Pulmonary artery endothelial cell (primary cell): Measurements from ENCODE around the gene BHLHE40. TPM values are rescaled to one million over a fixed set of nuclear protein-coding genes. Genes with fewer than 3 reads are reported as not detected.

ENCODE experiments used
- DNase-seq: peaks from one replicate; pipeline ENCODE4 v3.0.0-alpha.2; 2011; ENCODE audit warnings: low read depth, low spot score
- total RNA-seq: library from RNA; depleted of rRNA; stranded (reverse); fragments of >200 nt; gene quantifications from 2 replicates; pipeline ENCODE4 v1.2.3, GENCODE V29; 2014

BHLHE40 gene
- total RNA-seq, 1 donor from 2014 or later = 12.0 TPM

GRCh38 chr3:5001135-5001534 is 21.9 kb downstream of the BHLHE40 start:
- DNase-seq = no peak

DNA sequence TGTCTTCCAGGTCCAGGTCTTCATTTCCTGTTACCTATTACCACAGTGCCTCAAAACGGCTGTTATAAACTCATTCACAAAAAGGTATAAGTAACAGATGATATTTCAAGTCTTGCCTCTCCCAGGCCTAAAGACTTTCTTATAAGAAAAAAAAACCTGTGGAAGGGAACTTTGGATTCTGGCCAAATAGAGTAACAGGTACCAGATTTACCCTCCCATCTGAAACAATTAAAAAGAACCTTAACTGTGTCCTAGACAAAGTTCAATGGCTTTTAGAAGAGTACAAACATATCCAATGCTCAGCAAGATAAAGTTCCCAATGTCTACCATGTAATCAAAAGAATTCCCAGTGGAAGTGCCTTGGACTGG is 22.6 kb downstream of the BHLHE40 start:
- DNase-seq = no peak

- DNase-seq = no peak
These were observed 23.1 kb downstream of the BHLHE40 start for GRCh38 chr3:5002174-5002870.

DNA sequence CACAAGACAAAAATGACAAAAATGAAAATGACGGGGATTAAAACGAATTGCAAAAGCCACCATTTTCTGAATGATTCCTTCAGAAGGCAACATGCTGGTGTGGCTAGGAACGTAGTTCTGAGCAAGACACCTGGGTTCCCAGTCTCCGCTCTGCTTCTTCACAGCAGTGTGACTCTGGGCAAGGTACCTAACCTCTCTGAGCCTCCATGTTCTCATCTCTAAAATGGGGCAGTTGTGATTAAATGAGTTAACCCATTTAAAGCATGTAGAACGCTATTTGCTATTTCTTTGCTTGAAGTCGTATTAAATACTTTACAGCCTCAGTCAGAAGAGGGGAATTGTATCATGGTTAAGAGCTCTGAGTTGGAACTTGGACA is 23.6 kb downstream of the BHLHE40 start:
- DNase-seq = no peak

DNA sequence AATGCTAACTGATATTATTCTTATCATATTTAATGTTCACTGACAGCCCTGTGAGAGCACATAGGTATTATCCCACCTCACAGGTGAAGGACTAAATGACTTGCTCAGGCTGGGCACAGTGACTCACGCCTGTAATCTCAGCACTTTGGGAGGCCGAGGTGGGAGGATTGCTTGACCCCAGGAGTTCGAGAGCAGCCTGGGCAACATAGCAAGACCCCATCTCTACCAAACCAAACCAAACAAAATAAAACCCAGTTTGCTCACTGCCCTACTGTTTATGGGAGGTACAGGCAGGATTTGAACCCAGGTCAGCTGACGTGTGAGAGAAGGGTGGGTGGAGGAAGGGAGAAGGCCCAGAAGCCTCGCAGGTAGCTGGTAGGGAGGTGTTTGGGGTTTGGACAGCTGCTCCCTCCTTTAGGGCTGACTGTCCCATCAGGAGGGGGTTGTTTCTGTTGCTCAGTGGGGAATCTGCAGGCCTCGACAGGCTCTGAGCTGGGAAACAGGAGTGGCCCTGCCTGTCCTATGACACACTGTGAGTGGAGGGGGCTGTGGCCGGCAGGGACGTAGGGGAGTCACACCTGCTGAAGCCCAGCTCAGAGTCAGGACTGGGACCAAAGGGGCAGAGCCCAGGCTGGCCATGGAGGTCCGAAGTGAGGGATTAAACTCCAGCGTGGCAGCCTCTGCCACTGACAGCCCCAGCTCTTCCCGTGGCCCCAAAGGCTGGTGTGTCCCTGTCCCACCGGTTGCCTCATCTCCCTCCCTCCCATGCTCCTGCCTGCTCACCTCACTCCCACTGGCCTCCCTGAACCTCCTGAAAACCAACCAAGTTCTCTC is 25.3 kb downstream of the BHLHE40 start:
- no peak for DNase-seq

GRCh38 chr3:5005367-5005766 is 26.1 kb downstream of the BHLHE40 start:
- DNase-seq = no peak

GRCh38 chr3:5006755-5007202 is 27.5 kb downstream of the BHLHE40 start:
- DNase-seq = no peak

DNA sequence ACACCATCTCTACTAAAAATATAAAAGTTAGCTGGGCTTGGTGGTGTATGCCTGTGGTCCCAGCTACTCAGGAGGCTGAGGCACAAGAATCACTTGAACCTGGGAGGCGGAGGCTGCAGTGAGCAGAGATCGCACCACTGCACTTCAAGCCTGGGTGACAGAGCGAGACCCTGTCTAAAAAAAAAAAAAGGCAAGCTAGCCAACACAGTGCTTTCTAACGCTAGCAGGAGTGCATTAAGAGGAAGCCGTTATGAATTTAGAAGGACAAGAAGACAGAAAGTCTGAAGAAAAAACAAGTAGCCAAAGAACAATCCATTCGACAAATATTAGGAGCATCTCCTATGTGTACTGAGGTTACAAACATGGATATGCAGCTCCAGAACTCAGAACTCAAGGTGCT is 28.6 kb downstream of the BHLHE40 start:
- no peak for DNase-seq

DNA sequence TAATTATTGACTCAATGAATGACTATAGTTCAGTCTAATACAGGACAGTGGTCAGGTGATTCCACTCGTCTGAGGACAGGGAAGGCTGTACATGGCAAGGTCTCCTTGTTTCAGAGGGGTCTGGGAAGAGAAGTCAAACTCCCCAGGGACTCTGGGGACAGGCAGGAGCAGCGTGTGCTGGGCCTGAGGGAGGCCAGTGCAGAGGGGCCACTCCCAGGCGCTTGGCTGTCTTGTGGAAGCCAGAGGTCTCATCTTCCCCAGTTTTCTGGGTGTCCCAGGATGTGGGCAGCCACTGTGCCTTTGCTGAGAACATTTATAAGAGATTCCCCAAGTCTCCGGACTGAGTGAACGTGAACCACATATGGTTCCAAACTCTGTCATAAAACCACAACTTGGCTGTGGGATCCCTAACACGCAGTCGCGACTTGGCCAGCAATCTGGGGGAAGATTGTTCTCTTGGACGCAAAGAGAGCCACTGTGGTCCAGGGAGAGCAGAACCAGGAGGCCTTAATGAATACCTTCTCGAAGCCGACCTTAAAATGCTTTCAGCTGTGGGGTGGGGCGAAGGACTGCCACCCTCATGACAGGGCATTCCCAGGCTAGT is 30.4 kb downstream of the BHLHE40 start:
- DNase-seq = no peak

DNA sequence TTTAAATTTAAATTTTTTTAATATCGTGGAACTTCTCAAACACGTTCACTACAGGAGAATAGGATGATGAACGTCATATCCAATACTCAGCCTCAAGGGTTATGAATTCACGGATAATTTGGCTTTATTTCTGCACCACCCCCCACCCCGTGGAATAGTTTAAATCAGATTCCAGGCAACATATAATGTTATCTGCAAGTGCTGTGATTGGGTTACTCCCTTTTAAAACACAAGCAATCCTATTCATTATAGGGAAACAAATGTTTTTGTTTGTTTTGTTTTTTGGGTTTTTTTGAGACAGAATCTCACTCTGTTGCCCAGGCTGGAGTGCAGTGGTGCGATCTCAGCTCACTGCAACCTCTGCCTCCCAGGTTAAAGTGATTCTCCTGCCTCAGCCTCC is 30.9 kb downstream of the BHLHE40 start:
- DNase-seq = no peak

DNA sequence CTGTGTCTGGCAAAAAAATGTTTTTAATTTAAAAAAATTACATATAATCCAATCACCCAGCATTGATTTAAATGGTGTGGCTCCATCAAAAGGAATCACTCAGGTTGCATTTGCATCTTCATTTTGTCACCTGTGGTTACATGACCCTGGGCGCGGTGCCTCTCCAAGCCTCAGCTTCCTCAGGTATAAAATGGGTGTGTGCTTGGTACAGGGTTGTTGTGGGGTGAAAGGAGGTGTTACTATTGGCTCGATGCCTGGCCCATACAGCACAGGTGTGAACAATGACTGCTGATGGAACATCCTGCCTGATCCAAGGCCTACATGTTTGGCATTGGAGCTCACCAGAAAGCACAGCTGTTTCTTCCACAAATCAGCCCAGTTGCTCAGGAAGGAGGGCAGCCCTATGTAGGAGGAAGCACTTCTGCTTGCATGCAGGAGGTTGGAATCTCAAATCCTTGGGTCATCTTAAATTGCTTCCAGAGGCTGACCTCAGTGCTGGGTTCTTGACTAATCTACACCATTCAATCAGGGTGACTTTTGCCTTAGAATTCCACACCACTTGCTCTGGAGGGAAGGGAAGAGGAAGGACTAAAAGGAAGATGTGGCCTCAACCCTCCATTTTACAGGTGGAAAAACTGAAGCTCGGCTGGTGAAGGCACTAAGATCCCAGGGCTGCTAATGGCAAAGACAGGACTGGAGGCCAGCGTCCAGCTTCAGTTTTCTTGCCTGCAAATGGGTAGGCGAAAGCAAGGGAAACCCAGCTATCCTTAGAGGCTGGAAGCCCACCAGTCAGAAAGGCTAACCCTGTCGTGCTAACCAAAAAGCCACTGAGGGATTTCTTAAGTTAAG is 31.7 kb downstream of the BHLHE40 start:
- DNase-seq = no peak

GRCh38 chr3:5011555-5012256 is 32.5 kb downstream of the BHLHE40 start:
- DNase-seq = no peak

GRCh38 chr3:5012367-5012766 is 33.1 kb downstream of the BHLHE40 start:
- no peak for DNase-seq

DNA sequence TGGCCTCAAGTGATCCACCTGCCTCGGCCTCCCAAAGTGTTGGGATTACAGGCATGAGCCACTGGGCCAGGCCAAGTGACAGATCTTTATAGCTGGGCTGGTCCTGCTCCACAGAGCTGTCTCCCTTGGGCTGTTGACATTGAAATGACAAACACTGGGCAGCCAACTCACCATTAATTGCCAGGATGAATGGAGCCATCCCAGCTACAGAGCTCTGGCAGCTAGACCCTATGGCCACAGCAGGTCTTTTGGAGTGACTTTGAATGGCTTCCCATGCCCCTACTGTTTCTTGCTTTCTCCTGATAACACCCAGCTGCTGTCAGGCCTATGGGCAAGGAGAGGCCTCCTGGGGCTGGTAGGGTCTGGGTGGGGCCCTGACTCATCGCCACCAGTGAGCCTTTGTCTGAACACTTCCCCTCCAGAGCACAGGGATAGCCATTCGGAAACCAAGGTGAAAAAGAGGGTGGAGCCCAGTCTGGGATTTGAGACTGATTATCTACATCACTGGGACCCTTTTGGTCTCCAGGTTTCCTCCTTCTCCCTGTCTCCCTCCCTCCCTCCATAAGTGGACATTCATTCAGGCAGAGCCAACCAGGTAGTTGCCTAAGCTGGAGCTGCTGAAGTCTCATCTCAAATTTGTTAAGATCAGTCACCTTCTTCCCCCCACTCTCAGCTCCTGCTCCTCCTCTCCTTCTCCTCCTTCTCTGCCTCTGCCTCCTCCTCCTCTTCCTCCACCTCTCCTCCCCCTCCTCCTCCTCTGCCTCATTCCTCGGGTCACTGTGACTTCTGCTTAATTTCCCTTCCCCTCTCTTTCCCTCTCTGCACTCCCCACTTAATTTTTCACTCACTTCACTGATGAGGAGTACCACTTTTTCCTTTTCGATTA is 34.0 kb downstream of the BHLHE40 start:
- no peak for DNase-seq

DNA sequence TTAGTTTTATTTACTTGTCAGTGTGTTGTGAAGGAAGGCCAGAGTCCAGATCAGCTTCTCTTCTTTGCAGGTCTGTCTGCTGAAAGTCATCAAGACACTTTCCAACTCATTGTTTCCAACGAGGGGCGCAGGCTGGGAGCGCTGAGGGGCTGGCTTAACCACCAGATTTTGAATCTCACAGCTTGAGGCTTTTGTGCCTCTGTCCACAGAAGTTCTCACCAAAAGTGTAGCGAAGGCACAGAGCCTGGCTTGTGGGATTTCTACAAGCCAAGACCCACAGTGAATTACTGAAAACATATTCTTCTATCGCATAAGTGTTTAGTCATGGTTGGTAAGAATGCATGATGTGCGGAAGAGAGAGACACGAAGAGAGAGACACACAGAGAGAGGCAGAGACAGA is 35.2 kb downstream of the BHLHE40 start:
- DNase-seq = no peak

DNA sequence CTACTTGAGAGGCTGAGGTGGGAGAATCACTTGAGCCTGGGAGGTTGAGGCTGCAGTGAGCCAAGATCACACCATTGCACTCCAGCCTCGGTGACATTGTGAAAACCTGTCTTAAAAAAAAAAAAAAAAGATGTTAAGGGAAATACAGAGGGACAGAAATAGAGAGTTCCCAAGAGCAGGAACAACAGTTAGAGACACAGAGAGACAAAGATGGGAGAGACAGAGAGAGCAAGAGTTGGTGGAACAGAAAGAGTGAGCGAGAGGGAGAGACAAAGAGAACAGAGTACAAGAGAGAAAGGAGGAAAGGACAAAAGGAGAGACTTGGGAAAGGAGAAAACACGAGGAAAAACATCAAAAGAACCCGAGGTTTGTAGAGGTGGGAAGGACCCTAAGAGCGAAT is 35.8 kb downstream of the BHLHE40 start:
- no peak for DNase-seq

- peak; percentile 52 for DNase-seq
These were observed 37.2 kb downstream of the BHLHE40 start for GRCh38 chr3:5016211-5017161.

DNA sequence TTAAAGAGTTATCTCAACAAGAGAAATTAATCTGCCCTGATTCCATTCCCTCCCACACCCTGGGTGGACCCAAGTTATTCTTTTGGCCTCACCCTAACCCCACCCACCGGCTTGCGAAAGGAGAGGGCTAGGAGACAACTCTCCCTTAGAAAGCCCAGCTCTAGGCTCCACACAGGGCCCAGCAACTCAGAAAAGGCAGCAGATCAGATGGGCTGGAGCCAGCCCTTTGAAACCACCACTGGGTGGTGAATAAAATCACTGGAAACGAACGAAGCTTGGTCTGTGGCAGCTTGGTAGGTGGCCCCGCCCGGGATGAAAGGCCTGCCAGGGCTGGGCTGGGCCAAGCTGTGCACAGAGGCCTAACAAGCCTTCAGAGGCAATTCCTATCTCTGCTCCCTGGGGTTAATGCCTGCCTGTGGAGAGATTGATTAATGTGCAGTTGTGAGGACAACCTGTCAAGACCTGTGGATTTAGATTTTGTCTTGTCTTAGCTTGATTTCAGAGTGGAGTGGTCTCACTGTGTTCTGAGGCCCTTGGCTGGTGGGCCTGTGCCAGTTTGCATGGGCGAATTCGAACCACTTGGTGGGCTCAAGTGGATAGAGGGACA is 38.8 kb downstream of the BHLHE40 start:
- DNase-seq = no peak
